ENCODE results near the gene EIF3L.

Gene EIF3L

GRCh38 chr22:37906364-37907008, 57.3 kb downstream of the EIF3L start:
- DNase-seq, result no peak

GRCh38 chr22:37907036-37907954, 58.1 kb downstream of the EIF3L start:
- no peak for DNase-seq

- DNase-seq, result no peak
Observed at GRCh38 chr22:37909766-37910165, 60.5 kb downstream of the EIF3L start.

DNA sequence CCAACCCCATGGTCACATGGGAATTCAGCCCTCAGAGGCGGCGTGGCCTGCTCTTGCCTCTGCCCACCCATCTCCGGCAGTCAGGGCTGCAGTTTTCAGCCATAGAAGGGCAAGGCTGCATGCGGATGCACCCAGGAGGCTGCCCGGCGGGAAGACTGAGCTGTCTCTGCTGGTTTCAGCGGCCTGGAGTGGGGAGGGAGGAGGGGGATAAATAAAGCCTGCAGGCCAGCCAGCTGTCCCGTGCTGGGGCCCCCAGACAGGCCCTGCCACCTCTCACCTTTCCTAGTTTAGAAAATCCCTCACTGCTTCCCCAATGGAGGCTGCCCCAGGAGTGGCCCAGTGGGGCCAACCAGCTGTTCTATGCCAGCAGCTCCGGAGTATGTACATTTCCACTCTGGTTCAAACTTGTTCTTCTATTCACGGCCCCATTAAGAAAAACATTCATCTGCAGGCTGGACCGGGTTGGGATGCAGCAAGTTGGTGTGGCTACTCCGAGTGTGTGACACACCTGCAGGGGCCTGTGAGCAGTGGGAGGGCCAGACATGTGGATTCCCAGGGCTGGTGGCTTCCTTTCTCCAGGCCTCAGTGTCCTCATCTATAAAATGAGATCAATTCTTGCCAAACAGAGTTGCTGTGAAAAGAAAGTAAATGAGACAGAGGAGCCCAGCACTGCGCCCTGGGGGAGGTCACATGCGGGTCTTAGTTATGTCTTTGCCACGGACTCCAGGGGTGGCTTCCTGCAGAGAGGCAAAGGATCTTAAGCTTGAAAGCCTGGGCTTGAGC, 61.9 kb downstream of the EIF3L start:
- DNase-seq, result no peak

DNA sequence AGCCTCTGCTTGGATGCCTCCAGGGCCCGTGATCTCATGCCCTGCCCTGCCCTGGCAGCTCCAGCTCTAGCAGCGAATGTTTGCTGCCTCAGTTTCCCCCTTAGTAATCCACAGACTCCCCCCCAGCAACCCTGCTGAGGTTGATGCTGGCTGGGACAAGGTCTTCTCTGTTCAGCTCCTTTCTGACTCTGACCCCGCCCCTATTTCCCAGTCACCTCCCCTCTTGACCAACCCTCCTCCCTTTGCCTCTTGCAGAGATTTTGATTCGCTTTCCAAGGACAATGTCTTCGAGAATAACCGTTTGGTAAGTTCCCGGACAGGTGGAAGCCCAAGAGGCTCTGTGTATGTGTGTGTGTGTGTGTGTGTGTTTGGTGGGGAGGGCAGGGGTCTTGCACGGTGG, 62.5 kb downstream of the EIF3L start:
- DNase-seq, result no peak

DNA sequence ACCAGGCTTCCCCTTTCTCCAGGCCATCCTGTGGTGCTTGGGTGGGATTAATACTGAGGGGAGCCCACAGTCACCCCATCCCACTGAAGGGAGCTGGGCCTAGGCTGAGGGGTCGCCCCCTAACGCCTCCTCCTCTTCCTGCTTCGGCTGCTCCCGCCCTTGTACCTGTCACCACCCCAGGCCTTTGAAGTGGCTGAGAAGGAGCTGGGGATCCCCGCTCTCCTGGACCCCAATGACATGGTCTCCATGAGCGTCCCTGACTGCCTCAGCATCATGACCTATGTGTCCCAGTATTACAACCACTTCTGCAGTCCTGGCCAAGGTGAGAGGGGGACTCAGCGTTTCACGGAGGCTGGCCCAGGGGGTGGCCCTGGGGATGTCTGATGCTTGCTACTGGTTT, 63.0 kb downstream of the EIF3L start:
- no peak for DNase-seq

DNA sequence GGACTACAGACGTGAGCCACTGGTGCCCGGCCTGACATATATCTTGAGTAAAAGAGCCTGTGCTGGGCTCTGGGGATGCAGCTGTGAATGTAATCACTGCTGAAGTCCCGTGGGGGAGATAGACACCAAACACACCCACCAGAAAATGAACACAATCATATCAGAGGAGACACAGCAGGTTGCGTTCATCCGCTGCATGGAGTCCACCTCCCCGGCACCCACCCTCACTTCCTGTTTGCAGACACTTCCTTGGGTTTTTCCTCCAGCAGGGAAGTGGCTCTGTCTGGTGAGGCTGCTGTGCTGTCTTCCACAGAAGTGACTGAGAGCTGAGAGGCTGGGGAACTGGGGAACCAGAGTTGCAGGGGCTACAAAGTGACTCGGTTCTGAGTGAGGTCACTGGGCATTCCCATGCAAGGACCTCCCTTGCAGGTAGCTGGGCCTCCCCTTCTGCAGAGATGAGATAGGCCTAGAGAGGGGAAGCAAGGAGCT, 64.1 kb downstream of the EIF3L start:
- DNase-seq, result no peak

GRCh38 chr22:37916311-37916710, 67.1 kb downstream of the EIF3L start:
- no peak for DNase-seq

DNA sequence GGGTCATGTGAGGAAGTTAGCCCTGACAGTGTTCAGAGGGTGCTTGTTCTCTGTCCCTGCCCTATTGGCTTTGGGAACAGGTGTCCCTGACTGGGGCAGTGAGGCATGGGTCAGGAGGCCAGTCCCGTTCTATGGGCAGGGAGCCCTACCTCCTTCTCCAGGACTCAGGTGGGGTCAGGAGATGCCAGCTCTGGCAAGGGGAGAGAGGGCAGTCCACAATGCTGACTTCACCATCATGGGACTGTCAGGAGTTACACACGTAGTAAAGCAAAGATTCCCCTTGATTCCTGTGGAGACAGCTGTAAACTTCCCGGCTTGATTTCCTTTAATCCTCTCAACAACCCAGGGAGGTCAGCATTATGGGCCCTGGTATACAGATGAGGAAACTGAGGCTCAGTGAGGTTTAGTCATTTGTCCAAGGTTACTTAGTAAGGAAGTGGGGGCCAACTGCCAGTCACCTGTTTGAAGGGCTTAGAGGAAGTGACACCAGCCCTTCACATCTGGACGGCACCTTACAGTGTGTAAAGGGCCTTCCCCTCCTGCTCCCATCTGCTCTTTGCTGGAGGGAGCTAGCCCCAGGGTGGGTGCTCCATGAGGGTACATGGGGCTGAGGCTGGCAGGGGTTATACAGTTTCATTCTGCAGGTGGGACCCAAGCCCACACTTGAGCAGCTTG, 68.8 kb downstream of the EIF3L start:
- DNase-seq, result no peak

GRCh38 chr22:37918580-37919270, 69.5 kb downstream of the EIF3L start:
- DNase-seq, result no peak

- DNase-seq, result no peak
Observed at GRCh38 chr22:37920126-37920525, 70.9 kb downstream of the EIF3L start.

- DNase-seq, result no peak
Observed at GRCh38 chr22:37922191-37922590, 73.0 kb downstream of the EIF3L start.

GRCh38 chr22:37923927-37924326, 74.7 kb downstream of the EIF3L start:
- no peak for DNase-seq

DNA sequence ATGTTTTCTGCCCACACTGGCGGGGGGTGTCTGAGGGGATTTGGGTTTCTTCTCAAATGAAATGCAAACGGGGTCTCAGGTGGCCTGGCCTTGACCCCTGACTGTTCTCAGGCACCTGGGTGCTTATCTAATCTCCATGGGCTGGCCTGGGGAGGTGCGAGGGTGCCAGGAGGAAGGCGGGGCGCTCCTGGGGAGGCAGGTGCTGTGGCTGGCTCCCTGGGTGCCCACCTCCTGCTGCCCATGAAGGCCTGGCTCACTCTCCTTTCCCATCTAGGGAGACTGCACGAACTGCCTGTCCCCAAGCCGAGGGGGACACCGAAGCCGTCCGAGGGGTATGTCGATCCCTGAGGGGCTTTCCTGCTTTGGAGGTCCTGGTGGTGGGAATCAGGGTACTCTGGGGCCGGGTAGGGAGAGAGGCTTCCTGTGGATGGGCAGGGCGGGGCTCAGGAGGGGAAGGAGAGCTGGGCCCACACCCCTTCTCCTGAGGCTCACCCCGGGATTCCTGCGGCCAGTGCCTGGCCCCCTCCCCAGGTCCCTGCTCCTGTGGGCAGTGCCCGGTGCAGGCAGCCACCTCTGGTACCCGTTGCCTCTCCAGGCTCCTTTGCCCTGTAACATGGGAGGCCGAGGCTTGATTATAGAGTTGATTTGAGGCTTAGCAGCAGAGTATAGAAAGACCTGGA, 75.3 kb downstream of the EIF3L start:
- DNase-seq, result no peak

DNA sequence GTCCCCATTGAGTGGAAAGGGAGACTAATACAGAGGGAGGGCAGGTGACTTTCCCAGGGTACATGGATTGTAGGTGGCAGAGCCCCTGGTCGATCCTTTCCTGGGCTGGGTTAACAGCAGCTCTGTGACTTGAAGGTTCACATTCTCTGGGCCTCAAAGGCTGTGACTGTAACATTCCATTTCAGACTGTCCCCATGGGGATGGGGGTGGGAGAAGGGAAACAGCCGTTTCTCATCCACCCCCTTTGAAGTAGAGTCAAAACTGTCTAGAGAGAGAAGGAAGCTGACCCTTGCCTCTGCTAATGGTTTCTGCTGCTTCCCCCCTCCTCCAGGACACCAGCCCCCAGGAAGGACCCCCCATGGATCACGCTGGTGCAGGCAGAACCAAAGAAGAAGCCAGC, 76.1 kb downstream of the EIF3L start:
- no peak for DNase-seq

DNA sequence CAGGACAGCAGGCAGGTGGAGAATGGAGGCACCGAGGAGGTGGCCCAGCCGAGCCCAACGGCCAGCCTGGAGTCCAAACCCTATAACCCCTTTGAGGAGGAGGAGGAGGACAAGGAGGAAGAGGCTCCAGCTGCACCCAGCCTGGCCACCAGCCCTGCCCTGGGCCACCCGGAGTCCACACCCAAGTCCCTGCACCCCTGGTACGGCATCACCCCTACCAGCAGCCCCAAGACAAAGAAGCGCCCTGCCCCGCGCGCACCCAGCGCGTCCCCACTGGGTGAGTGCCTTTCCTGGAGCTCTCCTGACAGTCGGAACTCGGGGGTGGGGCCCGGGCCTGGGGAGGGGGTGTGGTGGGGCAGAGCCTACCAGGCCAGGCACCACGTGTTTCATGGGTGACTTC, 76.5 kb downstream of the EIF3L start:
- DNase-seq, result no peak

DNA sequence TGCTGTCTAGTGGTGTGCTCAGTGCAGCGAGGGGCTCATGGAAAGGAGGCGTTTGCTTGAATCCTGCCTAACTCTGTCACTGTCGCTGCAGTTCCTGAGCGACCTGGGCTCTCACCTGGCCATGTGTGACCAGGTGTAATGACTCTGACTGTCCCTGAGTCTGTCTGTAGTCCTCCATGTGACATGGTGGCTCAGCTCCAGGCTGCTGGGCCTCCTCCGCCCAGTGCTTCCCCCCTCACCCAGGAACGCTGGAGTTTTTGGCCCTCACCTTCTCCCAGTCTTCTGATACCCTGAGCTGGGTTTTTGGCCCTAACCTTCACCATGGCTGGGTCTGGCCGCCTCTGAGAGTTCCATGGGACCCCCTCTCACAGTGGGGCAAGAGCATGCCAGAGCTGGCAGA, 77.1 kb downstream of the EIF3L start:
- DNase-seq, result no peak

- no peak for DNase-seq
Observed at GRCh38 chr22:37926771-37927636, 77.8 kb downstream of the EIF3L start.

GRCh38 chr22:37927637-37927936, 78.4 kb downstream of the EIF3L start:
- no peak for DNase-seq

GRCh38 chr22:37929390-37929789, 80.2 kb downstream of the EIF3L start:
- no peak for DNase-seq

Data from NCI-H446 treated with DMSO at 0.1 percent for 48 hours (cell line).